Stimulated activated CD4-positive, alpha-beta T cell treated with anti-CD3 and anti-CD28 coated beads, Interleukin-15, amount 100 ng/mL, for 48 hours (primary cell): ENCODE data around the gene SLX4IP.

Experiments
- DNase-seq, 2 donors: peaks; one replicate each; pipeline ENCODE4 v3.0.0-alpha.2; 2020; ENCODE audit warnings: low read depth in 2 of 2

SLX4IP gene

GRCh38 chr20:10649797-10650160 lies 214.7 kb downstream of the SLX4IP start:
- no peak for DNase-seq

GRCh38 chr20:10651227-10651990 lies 216.3 kb downstream of the SLX4IP start:
- no peak for DNase-seq

DNA sequence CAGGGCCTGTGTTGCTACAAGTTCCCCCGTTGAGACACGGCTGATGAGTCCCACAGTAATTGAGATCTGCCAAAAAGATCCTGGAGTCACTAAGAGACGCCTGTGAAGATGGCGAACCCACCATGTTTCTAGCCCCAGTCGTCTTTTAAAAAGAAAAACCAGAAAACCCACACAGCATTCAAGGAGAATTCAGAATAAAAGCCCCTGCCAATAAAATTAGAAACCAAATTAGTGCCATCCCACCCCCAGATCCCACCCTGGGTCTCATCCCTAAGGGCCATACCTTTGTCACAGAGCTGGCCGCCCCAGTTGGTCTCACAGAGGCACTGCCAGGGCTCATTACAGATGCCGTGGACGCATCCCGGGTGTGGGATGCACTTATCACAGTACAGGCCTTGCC lies 217.1 kb downstream of the SLX4IP start:
- DNase-seq = no peak

- DNase-seq = no peak
These were observed 217.7 kb downstream of the SLX4IP start for GRCh38 chr20:10652660-10653261.

DNA sequence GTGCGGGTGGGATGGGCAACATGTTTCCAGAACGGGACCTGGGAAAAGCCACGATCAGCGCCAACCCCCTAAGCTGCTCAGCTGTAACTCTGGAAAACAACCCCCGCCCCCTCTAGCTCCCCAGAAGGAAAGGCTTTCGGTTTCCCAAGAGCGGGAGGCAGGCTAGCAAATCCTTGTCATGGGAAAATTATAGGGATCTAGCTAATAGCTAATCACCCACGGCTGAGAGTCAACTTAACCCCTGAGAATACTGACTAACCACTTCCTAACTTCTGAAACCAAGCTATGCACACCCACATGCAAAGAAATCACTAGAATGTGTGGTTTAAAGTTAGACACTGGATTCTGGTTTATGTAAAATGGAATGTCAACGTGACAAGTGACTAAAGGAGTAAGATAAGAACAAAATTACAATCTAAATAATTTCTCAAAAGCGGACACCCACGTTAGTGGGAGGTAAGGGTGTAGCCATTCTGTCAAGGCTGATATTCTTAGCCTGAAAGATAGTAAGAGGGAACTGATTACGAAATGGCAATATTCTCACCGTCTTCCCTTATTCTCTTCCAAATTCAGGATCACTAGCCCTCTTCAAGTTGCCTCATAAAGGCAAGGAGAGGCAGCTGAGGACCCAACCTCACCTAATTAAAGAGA lies 218.6 kb downstream of the SLX4IP start:
- DNase-seq = no peak

GRCh38 chr20:10654250-10654610 lies 219.1 kb downstream of the SLX4IP start:
- DNase-seq = no peak

GRCh38 chr20:10654630-10655029 lies 219.5 kb downstream of the SLX4IP start:
- no peak for DNase-seq

DNA sequence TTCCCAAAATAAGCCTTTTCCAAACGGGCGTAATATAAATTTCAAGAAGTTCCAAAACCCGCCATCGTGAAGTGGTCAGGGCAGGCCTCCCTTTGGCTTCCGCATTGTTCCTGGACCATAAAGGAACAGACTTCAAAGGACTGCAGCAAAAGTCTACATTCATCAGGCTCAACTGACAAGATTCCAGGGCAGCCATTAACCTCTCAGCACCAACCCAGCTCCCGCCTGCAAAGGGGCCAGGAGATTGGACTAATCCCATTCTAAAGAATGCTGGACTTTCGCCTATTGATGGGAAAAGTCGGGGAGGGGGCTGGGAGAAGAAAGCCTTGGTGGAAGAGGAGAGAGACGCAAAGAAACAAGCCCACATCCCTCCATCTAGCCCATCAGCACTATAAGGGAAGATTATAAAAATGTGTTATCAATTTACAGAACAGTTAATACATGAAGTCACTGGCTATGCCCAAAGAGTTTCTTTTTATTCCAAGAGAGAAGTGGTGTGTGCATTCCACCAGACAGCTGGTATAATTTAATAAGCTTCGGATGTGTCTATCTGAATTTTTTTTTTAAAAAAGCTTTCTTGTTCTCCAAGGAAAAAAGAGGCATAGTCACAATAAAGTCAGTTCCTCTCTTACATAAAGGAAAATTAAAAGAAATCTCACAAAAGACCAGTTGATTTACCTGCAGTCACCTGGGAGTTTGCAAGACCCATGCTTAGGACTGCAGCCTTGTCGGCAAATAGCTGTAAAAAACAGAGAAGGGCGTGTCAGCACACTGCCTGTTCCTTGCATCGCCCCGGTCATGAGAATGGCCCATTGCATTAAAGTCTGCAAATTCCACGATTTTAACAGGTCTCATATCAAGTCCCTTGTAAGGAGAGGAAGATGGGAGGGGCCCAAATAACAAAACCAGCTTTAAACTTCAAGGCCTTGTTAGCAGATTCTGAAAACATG lies 220.9 kb downstream of the SLX4IP start:
- no peak for DNase-seq

DNA sequence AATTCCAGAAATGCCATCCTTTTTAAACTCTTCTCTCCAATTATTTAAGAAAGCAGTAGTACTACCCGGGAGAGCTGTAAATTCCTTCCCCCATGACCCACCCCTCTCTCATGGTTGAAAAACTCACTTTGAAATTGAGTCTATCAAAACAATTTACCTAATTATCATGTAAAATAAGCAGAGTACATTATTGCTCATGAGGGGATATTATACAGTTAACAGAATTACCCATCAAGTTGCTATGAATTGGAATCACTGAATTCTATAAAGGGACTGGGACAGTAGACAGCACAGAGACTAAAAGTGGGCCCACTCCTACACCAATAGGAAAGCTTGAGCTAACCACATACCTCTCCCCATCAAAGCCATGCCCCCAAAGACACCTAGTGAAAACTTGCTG lies 222.3 kb downstream of the SLX4IP start:
- no peak for DNase-seq

DNA sequence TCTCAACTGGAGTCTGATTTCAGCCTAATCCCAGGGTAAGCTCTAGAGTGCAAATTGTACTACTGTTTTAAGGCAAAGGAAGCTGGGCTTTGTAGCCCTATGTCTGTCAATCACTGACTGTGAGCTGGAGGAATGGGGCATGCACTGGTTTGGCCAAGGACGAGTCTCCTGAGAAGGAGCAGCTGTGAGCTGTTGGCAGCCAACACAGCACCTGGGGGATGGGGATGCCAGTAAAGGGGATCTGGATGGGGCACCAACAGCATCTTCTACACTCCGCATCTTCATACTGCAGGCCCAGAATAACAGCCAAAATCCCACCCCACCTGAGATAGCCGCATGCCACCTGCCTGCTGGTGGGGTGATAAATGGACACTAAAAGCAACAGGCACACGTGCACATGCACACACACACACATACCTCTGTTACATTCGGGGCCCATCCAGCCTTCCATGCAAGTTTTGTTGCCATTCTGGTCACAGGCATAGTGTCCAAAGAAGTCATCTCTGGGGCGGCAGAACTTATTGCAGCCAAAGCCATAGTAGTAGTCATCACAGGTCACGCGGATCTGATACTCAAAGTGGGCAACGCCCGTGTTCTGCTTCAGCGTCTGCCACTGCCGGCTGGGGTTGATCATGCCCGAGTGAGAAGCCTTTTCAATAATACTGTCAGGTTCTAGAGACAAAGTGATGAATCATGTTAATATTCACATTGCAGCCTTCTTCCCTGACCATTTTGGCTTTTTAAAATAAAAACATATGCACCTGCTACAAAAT lies 223.1 kb downstream of the SLX4IP start:
- DNase-seq = no peak

DNA sequence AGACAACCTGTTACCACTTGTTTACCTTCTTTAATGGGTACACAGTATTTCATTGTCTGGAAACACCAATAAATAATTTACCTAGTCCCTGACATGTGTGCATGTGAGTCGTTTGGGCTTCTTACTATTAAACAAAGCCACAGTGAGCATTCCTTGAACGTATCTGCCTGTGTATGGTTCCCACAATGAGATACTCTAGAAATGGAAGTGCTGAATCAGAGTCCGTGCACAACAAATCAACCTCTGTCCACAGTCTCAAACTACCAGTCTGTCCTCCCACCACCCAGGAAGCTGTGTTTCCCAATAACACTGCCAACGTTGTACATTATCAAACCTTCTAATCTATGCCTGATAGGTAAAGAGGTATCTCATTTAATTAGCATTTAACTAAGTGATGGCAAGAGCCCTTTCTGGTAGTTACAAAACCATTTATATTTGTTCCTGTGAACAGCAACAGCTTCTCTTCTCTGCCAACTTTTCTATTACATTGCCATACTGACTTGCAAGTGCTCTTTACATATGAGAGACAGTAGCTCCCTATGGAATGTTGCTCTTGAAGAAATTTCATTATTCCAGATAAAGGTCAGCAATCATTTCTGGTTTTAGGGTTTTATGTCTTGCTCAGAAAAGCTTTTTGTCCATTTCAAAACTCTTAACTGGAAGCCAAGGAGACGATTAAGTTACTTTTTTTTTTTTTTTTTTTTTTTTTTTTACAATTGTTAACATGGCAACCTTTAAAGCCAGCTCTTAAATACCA lies 223.9 kb downstream of the SLX4IP start:
- DNase-seq = no peak

DNA sequence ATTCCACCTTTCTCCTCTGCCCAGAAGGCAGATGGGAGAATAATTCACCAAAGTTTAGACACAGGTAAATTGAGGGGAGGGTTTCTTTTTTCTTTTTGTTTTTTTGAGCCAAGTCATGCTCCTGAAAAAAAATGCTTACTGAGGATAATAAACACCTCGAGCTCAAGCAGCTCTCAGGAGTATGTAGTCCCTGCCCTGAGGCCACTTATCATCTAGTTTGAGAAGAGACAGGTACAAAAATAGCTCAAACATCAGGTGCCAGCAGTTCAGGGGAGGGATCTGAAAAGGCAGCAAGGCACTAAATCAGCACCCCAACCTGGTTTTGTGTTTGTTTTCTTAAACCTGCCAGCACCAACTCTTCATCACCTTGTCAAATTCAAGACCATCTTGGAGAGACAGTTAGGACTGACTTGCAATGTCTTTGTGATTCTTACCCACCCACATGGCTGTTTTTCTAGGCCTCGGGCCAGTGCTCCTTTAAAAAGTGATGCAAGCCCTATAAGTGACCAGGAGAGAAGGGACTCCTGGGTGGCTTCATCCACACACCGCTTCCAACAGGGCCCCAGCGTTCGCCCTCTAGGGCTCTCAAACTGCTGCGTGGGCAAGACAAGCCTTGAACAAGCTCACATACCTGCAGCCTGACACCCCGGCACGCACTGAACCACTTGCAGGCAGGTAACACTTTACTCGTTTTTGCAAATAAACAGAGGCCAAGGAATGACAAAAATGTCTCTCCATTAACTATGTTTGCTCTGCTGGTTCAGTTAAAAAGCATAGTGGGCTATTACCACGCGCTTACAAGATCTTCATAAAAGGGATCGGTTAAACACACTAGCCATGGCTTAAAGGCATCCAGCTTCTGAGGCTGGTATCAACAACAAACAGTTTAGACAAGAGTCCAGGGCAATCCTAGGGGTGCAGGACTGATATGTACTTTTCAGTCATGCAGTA lies 224.8 kb downstream of the SLX4IP start:
- DNase-seq = no peak

DNA sequence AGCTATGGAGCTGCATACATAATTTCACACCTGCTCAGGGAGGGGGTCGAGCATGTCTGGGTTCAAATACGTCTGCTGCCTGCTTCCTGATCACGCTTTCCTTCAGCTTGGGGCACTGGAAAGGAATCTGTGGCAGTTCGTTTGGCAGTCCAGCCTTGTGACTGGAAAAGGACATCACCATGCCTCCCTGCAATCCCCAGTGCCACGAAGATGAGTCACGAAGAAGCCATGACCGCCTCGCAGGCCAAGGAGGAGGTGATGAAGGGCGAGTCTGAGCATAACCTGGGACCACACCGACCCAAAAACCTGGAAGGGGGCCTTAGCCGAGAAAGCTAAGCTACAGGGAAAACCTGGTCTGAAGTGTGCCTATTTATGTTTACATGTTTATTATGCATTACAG lies 225.6 kb downstream of the SLX4IP start:
- DNase-seq = no peak

- no peak for DNase-seq
These were observed 226.2 kb downstream of the SLX4IP start for GRCh38 chr20:10661261-10661660.

DNA sequence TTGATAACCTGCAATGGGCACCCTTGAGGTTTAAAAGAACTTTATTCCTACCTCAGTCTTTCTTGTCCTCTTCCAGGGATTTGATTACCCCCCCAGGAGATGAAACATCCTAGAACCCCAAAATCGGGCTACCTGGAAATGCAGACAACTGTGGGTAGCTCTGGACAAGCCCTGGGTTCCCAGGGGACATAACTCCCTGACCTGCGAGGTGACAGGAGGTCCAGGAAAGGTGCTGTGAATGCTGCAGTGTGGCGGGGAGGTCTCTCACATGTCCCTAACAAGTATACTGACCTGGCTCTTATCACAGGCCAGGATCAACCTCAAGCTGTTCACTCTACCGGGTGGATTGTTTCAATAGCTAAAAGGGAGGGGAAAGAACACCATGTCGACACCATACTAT lies 227.0 kb downstream of the SLX4IP start:
- DNase-seq = no peak

GRCh38 chr20:10662661-10663458 lies 227.8 kb downstream of the SLX4IP start:
- no peak for DNase-seq

GRCh38 chr20:10663756-10664155 lies 228.7 kb downstream of the SLX4IP start:
- DNase-seq = no peak

DNA sequence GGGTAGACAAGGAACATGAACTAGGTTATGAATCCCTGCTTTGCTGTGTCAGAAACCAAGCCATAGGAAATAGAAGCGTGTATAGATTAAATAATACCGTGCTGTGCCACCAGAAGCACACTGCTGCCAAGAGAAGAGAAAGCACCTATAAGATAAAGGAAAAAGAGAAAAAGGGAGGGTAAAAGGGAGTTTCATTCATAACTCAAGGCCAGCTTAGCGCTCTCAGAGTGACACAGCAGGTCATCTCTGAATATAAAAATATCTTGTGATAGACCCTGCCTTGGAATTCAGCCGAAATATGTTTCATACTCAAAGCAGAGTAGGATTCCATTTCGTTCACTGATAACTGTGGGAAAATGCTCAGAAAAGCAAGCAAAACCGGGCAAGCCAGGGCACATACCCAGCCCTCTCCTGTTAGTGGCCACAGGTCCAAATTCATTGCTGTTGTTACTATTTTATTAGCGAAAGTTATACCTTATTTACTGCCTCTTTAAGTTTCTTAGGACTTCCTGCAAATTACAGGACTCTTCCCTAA lies 230.0 kb downstream of the SLX4IP start:
- DNase-seq = no peak
